Sciatic nerve (tissue), 2 donors: ENCODE data around the gene TOP1. TPM values are rescaled to one million over a fixed set of nuclear protein-coding genes. Genes with fewer than 3 reads are reported as not detected.
"Not testable (repeated sequence)": the region's sequence is repeated elsewhere in the genome, so short reads cannot be mapped to it uniquely, and the experiment has no call there.

Source experiments
- ATAC-seq: fragments of 200-7000 bp; cut with Tn5 transposase; one replicate; pipeline ENCODE4 v1.9.1; 2020; ENCODE audit warnings: mild to moderate bottlenecking, moderate library complexity
- DNase-seq: peaks from one replicate; pipeline ENCODE4 v3.0.0-alpha.2; 2020; ENCODE audit warnings: low spot score
- intact Hi-C: fragments of 100-400 bp; cut with DNase I; formaldehyde crosslinking; loops from one replicate; pipeline ENCODE4 v1.14.2; 2022
- total RNA-seq: library from RNA; stranded (reverse); fragmentation: NEBNext Ultra II Directional; extraction: Animal tissue kit (Norgen Biotek cat#: 25700); gene quantifications from one replicate; pipeline ENCODE4 v1.2.1, GENCODE V29; 2021
- donor health status: DM: no; HTN: no; CAD: no.
- donor health status: DM: no; HTN: no; CAD: no.

Gene TOP1
- total RNA-seq, 1 donor from 2014 or later, result 34.7 TPM

DNA sequence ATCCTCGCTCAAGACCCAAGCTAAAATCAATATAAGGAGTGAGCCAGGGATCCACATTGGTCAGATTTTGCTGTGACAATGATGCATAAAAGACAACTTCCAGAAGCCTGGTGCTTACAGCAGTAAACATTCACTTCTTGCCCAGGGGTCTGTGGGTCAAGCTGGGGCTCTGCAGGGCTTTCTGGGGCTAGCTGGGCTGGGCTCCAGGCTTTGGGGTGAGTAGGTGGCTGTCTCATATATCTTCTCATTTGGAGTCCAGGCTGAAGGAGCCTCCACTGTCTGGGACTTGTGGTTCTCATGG lies 25.8 kb upstream of the TOP1 start:
- ATAC-seq (no peak), DNase-seq (no peak)
- intact Hi-C loops, result no loop called here

DNA sequence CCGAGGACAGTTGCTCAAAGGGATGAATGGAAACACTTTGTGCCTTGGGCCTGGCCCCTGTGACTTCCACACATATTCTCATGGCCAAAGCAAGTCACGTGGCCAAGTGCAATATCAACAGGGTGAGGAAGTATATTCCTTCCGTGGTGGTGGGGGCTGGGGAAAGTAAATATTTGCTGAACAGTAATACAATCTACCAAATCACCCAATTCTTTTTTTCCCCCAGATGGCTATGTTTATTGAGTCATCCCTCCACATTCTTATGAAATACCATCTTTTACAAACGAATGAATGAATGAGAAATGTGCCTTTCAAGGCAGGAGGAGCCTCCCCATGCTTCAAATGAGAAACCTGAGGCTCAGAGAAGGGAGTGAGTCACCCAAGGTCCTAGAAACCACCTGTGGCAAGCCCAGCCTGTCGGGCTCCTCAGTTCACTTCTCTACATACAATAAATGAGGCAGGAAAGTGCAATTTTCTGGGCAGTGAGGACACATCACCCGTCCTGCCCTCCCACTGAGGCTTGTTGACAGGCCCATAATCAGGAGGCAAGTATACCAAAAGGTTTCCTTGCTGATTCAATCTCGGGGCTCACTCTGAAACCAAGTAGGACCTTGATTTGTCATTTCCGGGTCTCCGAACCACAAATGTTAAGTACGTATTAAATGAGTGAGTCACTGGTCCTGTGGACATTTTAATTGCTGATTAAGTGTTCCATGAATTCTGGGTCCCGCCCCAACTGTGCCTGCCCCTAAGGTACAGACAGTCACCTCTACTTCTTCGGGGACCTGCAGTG lies 25.3 kb upstream of the TOP1 start:
- ATAC-seq (peak; percentile 84), DNase-seq (peak; percentile 73)
- intact Hi-C loops, result no loop called here

DNA sequence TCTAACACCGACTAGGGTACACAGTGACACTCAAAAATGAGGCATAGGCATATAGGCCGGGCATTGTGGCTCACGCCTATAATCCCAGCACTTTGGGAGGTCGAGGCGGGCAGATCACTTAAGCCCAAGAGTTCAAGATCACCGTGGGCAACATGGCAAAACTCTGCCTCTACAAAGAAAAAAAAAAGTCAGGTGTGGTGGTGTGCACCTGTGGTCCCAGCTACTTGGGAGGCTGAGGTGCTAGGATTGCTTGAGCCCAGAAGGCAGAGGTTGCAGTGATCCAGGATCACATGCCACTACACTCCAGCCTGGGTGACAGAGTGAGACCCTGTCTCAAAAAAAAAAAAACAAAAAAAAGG lies 24.7 kb upstream of the TOP1 start:
- intact Hi-C loops, DNase-seq, ATAC-seq: not testable (repeated sequence)

DNA sequence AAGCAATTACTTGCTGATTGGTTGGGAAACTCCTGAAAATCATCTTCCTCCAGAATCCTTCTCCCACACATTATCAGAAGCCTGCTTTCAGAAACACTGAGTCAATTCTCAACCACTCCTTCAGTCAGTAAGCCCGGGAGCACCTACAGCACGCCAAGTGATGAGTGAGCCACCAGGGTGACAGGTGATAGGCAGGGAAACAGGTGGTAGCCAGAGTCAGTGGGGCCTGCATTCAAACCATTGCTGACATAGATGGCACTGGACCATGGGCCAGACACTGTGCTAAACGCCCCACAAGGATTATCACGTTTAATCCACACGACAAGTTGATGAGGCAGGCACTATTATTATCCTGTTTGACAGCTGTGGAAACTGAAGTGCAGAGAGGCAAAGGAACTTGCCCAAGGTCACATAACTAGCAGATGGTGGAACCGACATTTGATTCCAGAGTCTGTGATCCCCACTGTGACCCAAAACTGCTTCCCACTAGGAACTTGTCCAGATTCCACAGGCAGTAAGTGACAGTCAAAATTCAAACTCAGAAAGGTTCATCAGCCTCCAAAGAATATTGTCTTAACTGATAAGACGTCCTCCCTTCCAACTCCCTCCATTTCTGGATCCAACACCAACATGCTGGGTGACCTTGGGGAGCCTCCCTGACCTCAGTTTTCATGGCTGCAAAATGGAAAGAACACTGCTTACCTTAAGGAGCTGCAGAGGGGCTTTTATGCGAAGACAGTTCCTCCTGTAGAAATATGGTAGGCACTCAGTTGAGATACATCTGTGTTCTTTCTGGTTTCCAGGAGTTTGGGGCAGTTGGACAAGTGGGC lies 23.9 kb upstream of the TOP1 start:
- intact Hi-C loops, result no loop called here
- no peak for DNase-seq
- ATAC-seq, result no peak

DNA sequence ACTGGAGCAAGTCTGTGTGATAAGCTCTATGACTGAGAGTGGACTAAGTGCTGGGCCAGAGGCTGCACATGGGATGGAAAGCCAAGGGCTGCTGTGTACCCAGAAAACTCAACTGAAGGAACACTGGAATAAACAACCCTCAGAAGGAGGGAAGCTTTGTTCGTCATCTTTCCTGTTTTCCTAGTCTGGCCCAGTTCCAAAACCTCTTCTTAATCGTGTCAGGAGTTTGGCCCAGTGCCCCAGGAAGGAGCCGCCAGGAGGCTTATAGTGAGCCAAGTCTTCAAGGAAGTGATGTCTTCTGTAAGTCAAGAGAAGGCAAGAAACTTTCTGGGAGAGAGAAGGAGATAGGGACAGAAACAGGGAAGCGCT lies 23.3 kb upstream of the TOP1 start:
- intact Hi-C loops, result no loop called here
- DNase-seq (peak; percentile 88), ATAC-seq (peak; percentile 74)

DNA sequence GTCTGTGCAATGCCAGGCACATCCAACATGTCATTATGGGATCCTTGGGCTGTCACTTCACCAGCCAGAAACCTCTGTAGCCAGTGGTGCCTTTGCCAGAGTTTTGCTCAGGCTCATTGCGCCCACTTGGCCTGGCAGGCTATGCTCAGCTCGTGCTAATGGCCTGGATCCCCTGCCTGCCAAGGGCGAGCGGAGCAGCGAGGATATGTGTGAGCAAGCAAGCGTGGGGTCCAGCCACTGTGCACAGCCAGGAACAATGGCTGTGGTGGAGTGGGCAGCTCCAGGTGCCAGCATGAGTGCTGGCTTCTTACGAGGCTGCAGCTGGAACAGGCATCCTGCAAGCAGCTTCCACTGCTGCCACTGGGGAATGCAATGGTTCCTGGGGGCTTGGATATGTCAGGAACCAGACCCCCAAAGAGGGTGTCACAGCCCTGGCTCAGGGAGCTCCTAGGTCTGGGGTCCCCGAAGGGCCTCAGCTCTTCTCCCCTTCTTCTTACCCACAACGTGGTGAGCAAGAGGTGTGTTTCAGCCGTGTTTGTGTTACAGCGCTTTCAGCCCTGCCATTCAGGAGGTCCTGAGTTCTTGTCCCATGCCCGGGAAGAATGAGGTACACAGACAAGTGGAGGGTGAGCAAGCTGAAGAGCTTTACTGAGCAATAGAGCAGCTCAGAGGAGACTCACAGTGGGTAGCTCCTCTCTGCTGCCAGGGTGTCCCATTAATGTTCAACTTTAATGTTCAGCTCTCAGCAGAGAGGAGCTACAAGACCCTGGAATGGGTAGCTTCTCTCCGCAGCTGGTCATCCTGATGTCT lies 22.3 kb upstream of the TOP1 start:
- DNase-seq (no peak), ATAC-seq (no peak)
- intact Hi-C loops, result no loop called here

DNA sequence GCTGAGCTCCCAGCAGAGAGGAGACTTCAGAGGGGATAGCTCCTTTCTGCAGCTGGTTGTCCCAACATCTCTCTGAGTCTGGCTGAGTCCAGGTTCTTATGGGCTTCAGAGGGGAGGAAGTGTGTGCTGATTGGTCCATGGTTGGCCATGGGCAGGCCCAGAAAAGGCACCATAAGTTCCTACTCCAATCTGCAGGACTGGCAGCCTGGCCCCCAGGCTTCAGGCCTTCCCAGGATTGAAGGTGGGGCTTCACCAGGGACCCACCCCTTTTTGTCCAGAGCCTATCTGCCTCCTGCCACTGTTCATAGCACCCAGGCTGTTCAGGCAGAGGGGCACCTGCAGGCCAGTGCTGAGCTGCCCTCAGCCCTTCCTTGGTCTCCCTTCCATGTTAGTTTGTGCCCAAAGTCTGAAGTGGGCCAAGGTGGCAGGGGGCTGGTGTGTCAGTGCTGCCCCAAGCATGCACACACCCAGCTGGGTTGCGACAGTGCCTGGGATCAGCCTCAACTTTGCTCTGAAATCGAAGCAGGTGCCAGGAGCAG lies 21.6 kb upstream of the TOP1 start:
- ATAC-seq, result no peak
- intact Hi-C loops, result no loop called here
- no peak for DNase-seq

DNA sequence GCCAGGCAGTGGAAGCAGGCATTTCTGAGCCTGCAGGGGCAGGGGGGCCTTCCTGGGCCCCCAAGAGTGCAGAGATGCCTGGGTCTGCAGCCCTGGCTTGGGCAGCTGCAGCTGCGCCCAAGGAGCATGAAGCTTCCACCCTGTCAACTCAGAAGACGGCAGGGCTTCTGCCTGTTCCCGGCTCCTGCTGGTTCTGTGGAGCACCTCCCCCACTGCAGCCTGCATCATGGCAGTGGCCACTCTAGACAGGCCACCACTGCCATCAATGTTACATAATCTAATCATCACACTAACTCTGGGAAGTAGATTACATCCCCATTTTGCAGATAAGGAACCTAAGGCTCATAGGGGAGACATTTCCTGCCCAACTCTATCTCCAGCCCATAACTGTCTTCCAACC lies 21.1 kb upstream of the TOP1 start:
- ATAC-seq (no peak), DNase-seq (no peak)
- intact Hi-C loops, result no loop called here

DNA sequence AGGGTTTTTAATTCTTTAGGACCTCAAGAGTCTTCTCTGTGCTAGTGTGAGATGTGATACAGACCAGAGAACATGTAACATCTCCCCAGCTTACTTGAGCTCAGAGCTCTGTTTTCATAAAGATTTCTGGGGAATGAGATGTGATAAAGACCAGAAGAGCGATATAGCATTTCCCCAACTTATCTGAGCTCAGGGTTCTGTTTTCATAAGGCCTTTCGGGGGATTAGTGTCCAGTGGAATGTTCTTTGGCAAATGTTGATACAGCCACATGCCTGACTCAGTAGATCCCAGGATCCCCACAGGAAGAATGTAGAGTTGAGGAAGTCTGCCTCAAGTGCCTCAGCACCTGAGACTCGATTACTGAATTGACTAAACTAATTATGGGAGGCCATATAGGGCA lies 18.7 kb upstream of the TOP1 start:
- intact Hi-C loops, result no loop called here
- ATAC-seq (no peak), DNase-seq (no peak)

DNA sequence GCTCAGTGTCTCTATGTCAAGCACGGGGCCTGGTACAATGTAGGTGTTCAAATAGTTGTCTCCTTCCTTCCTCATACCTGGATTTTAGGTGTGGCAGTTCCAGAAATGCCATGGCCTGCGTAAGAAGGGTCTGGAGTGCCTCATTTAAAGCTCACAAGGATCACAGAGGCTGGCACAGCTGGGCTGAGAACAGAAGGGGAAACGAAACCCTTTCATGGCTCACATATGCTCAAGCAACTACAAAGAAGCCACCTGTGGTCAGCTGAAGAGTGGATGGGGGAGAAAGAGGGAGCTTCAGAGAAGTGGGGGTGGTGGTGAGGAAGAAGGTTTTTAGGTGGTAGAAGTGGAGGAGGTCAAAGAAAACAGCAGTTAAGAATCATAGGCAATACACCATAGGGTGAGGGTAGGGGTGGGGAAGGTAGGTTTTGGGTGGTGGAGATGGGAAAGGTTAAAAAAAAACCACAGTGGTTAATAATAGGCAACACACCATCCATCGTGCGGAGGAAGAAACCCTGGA lies 17.0 kb upstream of the TOP1 start:
- no peak for DNase-seq
- intact Hi-C loops, result no loop called here
- ATAC-seq, result peak; percentile 29

DNA sequence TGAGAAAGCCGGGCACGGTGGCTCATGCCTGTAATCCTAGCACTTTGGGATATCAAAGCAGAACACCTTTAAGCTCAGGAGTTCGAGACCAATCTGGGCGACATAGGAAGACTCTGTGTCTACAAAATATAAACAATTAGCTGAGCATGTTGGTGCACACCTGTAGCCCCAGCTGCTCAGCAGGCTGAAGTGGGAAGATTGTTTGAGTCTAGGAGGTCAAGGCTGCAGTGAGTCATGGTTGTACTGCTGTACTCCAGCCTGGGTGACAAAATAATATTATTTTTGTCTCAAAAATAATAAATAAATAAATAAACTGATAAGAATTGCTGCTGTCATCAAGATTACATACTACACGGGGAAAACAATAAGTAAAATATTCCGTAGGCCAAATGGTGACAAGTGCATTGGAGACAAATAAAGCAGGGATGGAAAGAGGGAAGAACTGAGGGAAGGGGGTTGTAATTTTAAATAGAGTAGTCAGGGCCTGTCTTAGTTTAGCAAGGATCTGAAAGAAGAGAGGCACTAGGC lies 14.0 kb upstream of the TOP1 start:
- DNase-seq, result no peak
- intact Hi-C loops, result no loop called here
- no peak for ATAC-seq

DNA sequence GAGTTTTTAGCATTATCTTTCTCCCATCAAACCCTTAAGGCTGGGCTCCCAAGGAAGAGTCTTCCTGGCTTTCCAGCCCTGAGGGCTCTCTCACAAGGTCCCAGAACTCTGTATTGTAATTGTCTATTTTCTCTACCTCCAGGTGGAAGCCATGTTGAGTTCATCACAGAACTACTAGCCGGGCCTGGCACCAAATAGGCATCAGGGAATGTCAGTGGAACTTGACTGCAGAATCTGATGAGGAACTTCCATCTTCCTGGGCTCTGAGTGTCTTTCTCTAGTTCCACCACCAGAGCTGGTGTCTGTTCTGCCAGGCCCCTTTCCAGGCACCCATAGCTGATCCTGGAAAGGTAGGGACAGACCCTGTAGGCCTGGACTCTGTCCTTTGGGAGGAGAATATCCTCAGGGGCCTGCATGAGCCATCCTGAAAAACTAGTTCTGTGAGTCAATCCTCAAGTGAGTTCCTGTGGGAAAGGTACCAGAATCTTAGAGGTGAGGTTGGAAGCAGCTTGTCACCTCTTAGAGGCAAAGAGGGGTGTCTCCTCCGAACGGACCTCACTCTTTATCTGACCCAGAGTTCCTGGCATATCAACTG lies 11.1 kb upstream of the TOP1 start:
- ATAC-seq, result no peak
- DNase-seq, result no peak
- intact Hi-C loops, result no loop called here

DNA sequence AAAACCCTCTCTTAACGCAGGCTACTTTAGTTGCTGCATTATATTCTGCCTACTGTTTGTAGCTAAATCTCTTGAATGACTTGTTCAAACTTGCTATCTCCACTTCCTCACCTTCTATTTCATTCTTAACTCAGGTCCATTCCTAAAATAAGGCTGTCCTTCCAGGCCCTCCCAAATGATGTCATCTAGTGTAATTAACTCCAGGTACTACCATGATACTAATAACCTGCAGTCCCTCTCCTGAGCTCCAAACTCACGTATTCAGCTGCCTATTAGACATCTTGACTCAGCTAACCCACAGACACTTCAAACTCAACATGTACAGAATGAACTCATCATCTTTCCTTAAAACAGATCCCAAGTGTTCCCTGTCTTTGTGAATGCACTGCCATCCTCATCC lies 10.5 kb upstream of the TOP1 start:
- no peak for ATAC-seq
- intact Hi-C loops, result no loop called here
- no peak for DNase-seq

DNA sequence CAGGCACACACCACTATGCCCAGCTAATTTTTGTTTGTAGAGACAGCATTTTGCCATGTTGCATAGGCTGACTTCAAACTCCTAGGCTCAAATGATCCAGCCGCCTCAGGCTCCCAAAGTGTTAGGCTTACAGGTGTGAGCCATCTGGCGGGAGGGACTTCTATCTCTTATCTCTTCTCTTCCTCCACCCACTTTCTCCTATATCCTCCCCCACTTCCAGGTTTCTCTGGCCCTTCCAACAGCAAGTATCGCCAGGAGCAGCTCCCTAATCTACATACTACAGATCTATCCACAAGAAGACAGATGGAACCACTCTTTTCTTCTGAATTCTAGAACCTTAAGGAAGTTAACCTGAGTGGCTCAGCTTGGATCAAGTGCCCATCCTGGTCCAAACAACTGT lies 5.1 kb upstream of the TOP1 start:
- intact Hi-C loops, result no loop called here
- no peak for ATAC-seq
- no peak for DNase-seq

DNA sequence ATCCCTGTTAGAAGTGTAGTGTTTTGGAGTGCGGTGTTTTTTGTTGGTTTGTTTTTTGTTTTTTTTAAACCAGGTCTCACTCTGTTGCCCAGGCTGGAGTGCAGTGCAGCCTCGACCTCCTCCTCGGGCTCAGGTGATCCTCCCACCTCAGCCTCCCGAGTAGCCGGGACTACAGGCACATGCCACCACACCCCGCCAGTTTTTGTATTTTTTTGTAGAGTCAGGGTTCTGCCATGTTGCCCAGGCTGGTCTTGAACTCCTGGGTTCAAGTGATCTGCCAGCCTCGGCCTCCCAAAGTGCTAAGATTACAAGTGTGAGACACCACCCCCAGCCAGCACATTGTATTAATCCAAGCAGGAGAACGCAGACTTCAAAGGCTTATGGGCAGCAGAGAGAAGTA lies 1.3 kb upstream of the TOP1 start:
- intact Hi-C loops, result no loop called here
- no peak for DNase-seq

DNA sequence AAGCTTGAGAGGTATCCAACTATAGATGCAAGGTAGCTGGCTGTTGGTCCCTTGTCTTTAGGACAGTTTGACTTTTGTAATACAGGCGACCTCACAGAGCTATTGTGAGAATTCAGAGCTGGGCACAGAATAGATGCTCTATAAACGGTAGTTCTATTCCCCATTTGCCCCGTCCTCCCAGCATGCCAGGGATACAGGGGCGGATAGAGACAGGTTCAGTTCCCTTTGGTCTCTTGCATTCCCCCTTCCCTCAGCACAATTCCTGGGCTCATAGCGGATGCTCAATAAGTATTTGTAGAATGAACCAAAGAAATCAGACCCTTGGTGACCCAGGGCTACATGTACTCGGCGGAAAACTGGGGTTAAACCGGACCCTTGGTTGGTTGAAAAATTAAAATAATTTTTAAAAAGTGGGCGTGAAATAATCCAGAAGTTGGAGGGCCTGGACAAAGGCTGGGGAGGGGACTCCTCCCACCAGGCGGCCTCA lies 707 bp upstream of the TOP1 start:
- DNase-seq, result no peak
- ATAC-seq, result no peak
- intact Hi-C loops, result no loop called here

More for the DNA sequence above, 1.3 kb upstream of the TOP1 start:
- no peak for ATAC-seq

DNA sequence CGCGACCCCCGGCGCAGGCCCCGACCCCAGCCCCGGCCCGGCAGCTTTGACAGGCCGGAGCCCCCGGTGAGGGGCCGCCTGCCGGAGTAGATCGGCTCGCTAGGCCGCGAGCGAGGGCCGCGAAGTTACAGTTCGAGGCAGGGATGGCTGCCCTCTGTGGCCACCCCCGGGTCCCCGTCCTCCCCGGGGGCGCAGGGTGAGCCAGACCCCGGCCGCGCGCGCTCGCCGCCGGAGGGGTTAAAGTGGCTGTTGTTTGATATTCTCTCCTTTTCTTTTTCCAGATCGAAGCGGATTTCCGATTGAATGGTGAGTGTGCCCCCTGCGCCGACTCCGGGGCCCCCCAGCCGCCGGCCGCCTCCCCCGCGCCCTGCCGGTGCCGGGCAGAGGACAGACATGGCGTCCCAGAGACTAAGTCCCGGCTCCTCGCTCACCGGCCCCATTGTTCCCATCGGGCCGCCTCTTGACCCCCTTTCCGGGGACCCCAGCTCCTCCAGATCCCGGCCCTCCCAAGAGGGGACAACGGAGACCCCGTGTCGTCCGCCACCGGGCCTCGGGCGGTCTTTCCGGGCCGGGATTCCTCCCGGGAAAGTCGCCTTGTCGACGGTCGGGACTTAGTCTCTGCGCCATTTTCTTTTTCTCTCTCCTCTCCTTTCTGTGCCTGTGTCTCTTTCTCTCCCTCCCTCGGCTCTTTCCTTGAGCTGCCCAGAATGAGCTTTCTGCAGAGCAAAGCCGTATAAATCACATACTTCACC lies 704 bp downstream of the TOP1 start:
- intact Hi-C loops, result no loop called here
- DNase-seq, result no peak

DNA sequence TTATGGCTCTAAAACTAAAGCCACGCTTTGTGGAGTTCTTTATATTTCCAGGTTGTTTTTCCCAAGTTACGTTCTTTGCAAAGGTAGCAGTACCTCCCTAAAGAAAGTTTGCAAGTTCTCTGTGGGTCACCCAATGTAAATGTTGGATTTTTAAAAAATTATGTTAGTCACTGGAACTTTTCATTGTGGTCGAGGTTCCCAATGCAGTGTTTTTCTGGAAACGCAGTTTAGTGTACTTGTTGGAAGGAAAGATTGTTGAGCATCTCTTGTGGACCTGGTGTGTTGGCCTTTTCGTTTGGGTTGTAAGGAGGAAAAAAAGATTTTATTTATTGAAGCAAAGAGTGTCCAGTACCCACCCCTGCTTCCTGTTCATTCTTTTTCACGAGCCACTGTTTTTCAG lies 1.4 kb downstream of the TOP1 start:
- no peak for ATAC-seq
- intact Hi-C loops, result no loop called here
- no peak for DNase-seq

More for the DNA sequence above, 704 bp downstream of the TOP1 start:
- no peak for ATAC-seq
